ENCODE measurements around the gene ARHGEF28. TPM values are rescaled to one million over a fixed set of nuclear protein-coding genes. Genes with fewer than 3 reads are reported as not detected.

Gene ARHGEF28
- total RNA-seq, 1 experiment from 2014 or later, result 0.57 TPM

DNA sequence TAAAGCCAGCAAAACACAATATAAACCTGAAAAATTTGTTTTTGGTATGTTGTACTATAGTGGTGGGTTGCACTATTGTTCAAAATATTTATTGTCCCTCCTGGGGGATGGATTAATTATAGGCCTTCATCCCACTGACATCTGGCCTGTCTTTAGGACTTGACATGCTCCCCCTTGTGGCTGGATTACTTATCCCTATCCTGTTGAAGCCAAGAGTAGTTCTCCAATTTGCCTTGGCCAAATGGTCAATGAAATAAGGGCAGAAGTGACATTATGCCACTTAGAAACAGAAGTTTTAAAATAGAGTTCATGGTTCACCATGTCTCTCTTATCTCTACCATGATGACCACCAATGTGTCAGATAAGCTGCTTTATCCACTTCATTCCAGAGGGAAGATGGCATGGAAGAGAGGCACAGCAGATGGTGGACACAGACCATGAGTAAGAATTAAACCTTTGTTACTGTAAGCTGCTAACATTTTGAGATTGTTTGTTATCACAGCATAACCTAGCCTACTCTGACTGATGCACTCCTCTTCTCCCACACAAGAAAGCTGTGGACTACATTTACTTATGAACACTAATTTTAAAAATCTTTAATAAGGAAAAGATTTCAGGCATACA is 29.2 kb upstream of the ARHGEF28 start:
- H3K18ac ChIP-seq (ENCODE audit: insufficient read length, low read depth, low read length), result no peak overlapping the region
- H2AFZ ChIP-seq (ENCODE audit: low read length), result no peak overlapping the region
- H3K4ac ChIP-seq (ENCODE audit: low read depth, low read length), result no peak overlapping the region
- no peak overlapping the region for H3K23ac ChIP-seq (ENCODE audit: insufficient read length, low read depth, low read length)
- no peak overlapping the region for H4K8ac ChIP-seq (replicated peaks; ENCODE audit: insufficient read length, low read depth, low read length)
- no peaks in the 10 kb centered on the region for H3K23me2 ChIP-seq (ENCODE audit: insufficient read length, low read depth, low read length, poor library complexity, severe bottlenecking)
- H3K27ac ChIP-seq (ENCODE audit: insufficient read length, low read depth, low read length), result no peak overlapping the region
- H3K4me3 Mint-ChIP-seq, result no peak overlapping the region
- H3K9me3 ChIP-seq (ENCODE audit: control insufficient read depth, low read depth, low read length), result no peaks in the 10 kb centered on the region
- no peaks in the 10 kb centered on the region for H3K27me3 ChIP-seq (ENCODE audit: insufficient read depth, low read length)
- peaks cover 2% of the 10 kb centered on the region; the same call in 1 of the 2 replicates for H3K27me3 Mint-ChIP-seq (ENCODE audit: low read depth)
- H3K4me1 ChIP-seq (ENCODE audit: insufficient read depth, low read length), result no peaks in the 10 kb centered on the region
- no peak for DNase-seq
- H2BK5ac ChIP-seq (ENCODE audit: insufficient read length, low read length), result no peak overlapping the region
- no peaks in the 10 kb centered on the region for H3K79me2 ChIP-seq (ENCODE audit: insufficient read depth, low read length)
- no peak overlapping the region for H2BK12ac ChIP-seq (ENCODE audit: insufficient read length, low read depth, low read length)
- no peak overlapping the region for H3K9ac ChIP-seq (ENCODE audit: extremely low read depth, insufficient read length, low read length)
- H3K56ac ChIP-seq (ENCODE audit: insufficient read length, low read depth, low read length), result no peak overlapping the region
- H2BK120ac ChIP-seq (ENCODE audit: low read depth, low read length, poor library complexity, severe bottlenecking), result no peak overlapping the region
- H2BK20ac ChIP-seq (ENCODE audit: low read depth, low read length, poor library complexity, severe bottlenecking), result no peak overlapping the region
- H4K20me1 ChIP-seq (ENCODE audit: control insufficient read depth, insufficient read depth, insufficient read length), result no peaks in the 10 kb centered on the region
- no peak overlapping the region for H4K91ac ChIP-seq (ENCODE audit: insufficient read length, low read depth, low read length)
- no peaks in the 10 kb centered on the region for H3K36me3 Mint-ChIP-seq (ENCODE audit: insufficient read depth in 1 of 3, low read depth in 3 of 3)
- H3K4me1 Mint-ChIP-seq, result no peaks in the 10 kb centered on the region
- H3K4me2 ChIP-seq (ENCODE audit: insufficient read depth, insufficient read length, low read length), result no peak overlapping the region
- H3K14ac ChIP-seq (ENCODE audit: insufficient read depth, low read length), result no peak overlapping the region
- H3T11ph ChIP-seq (ENCODE audit: low read length), result no peak overlapping the region
- H4K5ac ChIP-seq (ENCODE audit: insufficient read length, low read depth, low read length), result no peak overlapping the region
- TF ChIP-seq CTCF (conservative IDR thresholded peaks at IDR 0.05), result peak; percentile 83
- H2AK5ac ChIP-seq (ENCODE audit: insufficient read length, low read length), result no peak overlapping the region
- H3K27ac Mint-ChIP-seq, result no peak overlapping the region
- H2BK15ac ChIP-seq (ENCODE audit: low read depth, low read length), result no peak overlapping the region
- H3K9me3 Mint-ChIP-seq, result peaks cover 3 to 4% of the 10 kb centered on the region in 2 experiments; a peak in 4 of 5 replicates
- H3K79me1 ChIP-seq (ENCODE audit: insufficient read depth, low read depth, low read length, poor library complexity, severe bottlenecking), result no peaks in the 10 kb centered on the region
